CD4-positive, alpha-beta T cell treated with Interleukin-17A for 4 hours (primary cell): ENCODE data around the gene SRRM2.

Experiments
- DNase-seq: peaks from one replicate; pipeline ENCODE4 v3.0.0-alpha.2; 2020; ENCODE audit warnings: mixed read lengths

The SRRM2 gene

GRCh38 chr16:2765462-2766404 is 13.3 kb downstream of the SRRM2 start:
- no peak for DNase-seq

DNA sequence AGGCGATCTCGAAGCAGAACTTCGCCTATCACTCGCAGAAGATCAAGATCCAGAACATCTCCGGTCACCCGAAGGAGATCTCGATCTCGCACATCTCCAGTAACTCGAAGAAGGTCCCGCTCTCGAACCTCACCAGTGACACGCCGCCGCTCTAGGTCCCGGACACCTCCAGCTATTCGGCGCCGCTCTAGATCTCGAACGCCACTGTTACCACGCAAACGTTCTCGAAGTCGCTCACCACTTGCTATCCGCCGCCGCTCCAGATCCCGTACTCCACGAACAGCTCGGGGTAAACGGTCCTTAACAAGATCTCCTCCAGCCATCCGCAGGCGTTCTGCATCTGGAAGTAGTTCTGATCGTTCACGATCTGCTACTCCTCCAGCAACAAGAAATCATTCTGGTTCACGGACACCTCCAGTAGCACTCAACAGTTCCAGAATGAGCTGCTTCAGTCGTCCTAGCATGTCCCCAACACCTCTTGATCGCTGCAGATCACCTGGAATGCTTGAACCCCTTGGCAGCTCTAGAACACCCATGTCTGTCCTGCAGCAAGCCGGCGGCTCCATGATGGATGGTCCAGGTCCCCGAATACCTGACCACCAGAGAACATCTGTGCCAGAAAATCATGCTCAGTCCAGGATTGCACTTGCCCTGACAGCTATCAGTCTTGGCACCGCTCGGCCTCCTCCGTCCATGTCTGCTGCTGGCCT is 14.1 kb downstream of the SRRM2 start:
- DNase-seq, result no peak

- no peak for DNase-seq
Measured at GRCh38 chr16:2767140-2767731, 14.8 kb downstream of the SRRM2 start.

DNA sequence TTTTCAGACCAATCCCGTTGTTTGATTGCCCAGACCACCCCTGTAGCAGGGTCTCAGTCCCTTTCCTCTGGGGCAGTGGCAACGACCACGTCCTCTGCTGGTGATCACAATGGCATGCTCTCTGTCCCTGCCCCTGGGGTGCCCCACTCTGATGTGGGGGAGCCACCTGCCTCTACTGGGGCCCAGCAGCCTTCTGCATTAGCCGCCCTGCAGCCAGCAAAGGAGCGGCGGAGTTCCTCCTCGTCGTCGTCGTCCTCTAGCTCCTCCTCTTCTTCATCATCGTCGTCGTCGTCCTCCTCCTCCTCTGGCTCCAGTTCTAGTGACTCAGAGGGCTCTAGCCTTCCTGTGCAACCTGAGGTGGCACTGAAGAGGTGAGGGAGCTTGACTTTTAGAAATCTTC is 15.5 kb downstream of the SRRM2 start:
- DNase-seq, result no peak

DNA sequence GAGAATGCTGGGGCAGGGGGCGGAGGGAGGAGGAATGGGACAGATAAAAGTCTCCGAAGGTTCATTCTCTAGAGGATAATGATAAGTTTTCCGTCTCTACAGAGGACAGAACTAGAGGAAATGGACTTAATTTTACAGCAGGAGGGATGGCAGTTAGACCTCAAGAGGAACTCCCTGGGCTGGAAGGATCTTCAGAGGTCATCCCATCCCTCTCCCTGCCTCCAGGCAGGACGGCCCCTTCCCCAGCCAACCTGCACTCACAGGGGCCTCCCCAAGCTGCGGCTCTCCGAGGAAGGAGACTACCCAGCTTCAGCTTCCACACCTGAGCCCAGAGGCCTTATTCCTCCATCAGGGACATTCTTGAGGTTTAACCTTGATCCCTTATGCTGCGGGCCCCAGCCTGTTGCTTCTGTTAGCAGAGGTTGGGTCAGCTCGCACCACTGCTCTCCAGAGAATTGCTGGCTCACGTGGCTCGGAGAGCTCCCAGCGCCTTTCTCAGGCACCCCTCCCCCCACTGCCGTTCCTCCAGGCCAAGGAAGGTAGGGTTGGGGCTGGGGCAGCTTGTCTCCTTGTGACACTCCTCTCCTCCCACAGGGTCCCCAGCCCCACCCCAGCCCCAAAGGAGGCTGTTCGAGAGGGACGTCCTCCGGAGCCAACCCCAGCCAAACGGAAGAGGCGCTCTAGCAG is 16.1 kb downstream of the SRRM2 start:
- DNase-seq, result no peak

DNA sequence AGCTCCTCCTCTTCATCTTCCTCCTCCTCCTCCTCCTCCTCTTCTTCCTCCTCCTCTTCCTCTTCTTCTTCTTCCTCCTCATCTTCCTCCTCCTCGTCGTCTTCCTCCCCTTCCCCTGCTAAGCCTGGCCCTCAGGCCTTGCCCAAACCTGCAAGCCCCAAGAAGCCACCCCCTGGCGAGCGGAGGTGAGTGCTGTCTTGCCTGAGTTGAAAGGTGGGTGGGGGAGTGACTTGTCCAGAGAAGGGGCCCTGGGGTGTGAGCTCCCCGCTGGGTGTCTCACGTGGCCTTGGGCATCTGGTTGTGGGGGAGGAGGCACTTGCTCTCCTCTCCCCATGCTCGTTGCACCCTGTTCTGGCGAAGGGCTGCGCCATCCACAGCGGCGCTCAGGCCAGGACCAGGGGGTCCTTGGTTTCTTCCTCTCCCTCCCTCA is 16.7 kb downstream of the SRRM2 start:
- DNase-seq, result no peak

- DNase-seq, result no peak
Measured at GRCh38 chr16:2769675-2770056, 17.2 kb downstream of the SRRM2 start.

GRCh38 chr16:2770057-2770951 is 17.9 kb downstream of the SRRM2 start:
- DNase-seq, result no peak

DNA sequence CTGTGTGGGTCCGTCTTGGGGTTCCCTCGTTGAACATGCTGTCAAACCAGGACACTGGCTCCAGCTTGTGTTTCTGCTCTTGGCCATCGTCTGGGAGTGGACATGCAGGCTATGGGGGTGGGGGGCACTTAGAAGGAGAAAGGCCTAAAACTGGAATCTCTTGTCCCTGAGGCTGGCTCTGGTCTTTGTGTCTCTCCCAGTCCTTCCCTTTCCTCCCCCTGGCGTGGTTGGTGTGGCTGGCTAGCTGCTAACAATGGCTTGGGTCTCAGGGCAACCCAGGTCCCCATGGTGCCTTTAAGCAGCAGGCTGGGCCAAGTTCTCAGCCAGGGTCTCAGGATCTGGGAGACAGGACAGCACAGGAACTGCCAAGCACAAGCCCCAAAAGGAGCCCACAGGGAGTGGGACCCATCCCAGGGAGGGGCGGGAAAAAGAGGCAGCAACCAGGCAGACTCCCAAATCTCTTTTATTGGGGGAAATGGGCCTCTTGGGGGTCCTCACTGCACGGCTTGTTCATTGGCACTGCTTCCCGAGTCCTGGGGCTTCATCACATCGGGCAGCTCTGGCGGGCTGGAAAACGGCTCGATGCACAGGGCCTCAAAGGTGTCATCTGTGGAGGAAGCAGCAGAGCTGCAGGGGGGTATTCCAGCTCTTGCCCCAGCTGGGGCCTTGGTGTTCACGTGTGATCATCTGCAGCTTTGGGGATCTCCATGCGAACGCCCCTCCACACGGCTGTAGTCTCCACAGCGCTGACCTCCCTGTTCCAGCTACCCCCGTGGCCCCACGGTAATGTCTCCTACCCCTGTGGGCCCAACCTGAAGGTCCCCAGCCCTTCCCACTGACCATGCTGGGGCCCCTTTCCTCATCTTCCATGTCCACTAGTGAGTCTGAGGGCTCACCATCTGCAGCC is 19.3 kb downstream of the SRRM2 start:
- no peak for DNase-seq

GRCh38 chr16:2773188-2773968 is 20.9 kb downstream of the SRRM2 start:
- no peak for DNase-seq

DNA sequence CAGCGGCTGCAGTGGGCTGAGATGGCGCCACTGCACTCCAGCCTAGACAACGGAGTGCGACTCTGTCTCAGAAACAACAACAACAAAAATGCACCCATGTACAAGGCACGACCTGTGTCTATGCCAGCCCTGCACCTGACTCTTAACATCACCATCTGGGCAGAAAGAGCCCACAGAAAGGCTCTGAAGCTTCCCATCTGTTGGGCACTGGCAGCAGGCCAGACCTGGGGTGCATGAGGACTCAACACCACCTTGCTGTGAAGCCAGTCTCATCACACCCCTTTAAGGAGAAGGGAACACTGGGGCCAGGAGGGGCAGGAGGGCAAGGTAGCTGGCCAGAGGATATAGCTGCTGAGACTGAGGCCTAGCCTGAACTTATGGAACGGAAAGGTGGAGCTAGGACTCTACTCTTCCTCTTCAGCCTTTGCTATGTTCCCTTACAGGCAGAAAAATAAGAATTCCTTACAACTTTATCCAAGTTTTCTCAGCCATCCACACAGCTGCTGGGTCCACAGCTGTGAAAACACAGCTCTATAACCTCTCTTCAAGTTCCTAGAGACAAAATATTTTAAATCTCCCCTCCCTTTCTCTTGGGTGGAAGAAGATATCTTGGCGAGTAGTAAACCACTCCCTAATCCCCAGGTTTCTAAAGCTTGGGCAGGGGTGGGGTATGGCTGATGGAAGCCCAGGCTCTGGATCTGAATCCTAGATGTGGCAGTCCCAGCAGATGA is 21.9 kb downstream of the SRRM2 start:
- no peak for DNase-seq

DNA sequence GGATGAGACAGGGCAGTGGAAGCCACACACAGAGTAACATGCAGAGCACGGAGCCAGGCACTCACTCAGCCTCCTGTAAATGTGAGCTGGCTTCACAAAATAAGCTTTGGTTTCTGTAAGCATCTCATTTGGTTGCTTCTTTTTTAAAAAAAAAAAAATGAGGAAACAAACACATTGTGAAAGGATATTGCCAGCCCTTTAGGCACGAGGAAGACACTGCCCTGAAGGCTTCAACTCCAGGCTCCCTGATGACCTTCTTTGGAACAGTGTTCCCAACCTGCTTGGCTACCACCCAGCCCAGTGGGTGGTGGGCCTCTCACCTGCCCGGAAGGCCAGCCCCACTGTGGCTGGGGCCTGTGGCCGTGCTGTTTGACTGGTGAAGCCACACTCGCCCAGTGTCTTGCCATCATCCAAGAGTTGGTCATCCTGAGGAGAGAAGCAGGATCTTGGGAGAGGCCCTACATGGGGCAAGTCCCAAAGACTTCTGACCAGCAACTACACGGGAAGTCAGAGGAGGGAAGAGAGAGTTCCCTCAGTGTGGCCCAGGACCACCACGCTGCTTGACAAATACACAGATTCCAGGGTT is 22.8 kb downstream of the SRRM2 start:
- no peak for DNase-seq

- no peak for DNase-seq
Measured at GRCh38 chr16:2775765-2776499, 23.5 kb downstream of the SRRM2 start.

- no peak for DNase-seq
Measured at GRCh38 chr16:2776500-2777139, 24.2 kb downstream of the SRRM2 start.

DNA sequence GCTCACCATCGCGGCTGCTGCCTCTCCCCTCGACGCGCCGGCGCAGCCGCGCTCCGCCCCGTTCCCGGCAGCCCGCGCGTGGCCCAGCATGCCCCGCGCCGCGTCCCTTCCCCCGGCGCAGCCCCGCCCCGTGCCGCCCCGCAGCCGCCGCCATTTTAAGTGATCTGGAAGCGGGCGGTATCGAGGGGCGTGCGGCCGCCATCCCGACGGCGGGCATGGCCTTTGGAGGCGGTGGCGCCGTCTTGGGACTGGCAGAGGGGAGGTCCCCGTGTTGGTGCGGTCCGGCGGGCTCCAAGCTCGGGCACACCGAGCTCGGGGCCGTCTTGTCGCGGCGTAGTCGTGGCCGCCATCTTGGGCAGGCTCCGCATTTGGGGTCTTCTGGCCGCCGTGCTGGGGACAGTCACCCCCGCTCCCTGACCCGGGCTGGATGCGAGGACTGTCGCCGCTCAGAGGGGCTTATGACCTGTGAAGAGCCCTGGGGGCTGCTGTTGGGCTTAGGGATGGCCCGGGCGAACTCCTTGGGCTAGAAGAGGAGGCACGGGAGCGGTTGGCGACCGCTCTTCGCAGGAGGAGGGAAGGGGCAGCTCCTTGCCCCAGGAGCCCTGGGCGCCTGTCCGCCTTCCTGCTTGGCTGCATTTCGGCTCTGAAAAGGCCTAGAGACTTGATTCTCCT is 24.9 kb downstream of the SRRM2 start, which contains the start of gene ELOB:
Gene ELOB (minus strand): TSS at position 50 of the 672 bp plus-strand sequence. CDS start 41 bp downstream, at position 9.
- DNase-seq, result peak; percentile 91

DNA sequence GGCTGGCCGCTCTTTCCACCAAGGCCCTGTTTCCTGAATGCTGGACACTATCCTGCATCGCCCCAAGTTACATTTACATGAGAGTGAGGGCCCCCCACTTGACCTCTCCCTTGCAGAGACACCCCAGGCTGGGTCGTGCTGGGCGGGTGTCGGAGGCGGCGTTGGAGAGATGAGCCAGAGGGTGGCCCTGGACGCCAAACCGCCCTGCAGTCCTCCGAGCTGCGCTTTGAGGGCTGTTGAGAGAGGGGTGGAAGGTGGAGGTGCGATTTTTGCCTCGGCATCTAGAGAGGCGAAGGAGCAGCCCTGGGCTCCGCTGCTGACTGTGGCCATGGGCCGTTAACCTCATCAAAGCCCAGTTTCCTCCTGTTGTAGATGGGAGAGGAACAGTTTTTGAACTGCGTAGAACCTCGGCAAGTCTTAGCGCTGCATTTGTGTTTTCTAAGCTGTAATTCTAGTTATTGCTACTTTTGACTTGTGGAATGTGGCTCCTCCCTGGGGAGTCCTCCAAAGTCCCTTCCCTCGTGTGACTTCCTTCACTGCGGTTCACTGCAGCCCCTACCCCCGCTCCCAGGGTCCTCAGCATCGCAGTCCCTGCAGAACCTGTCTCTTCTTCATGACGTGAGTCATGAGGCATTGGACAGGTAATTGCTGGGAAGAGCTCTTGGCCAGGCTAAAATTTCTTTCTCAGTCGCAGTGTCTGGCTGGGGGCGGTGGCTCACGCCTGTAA is 25.6 kb downstream of the SRRM2 start:
- DNase-seq, result peak; percentile 50
